GM21717 (cell line): ENCODE results near the gene PHACTR3.
"Not testable (repeated sequence)": the region's sequence is repeated elsewhere in the genome, so short reads cannot be mapped to it uniquely, and the experiment has no call there.

Experiments used
- ATAC-seq: cut with Tn5 transposase; IDR thresholded peaks from one replicate; pipeline ENCODE4 v1.9.1; 2021; ENCODE audit warnings: mild to moderate bottlenecking, moderate library complexity; ENCODE audit not compliant: unreplicated experiment

PHACTR3 gene

GRCh38 chr20:59618585-59618984, 14.2 kb downstream of the PHACTR3 start:
- ATAC-seq = not testable (repeated sequence)

DNA sequence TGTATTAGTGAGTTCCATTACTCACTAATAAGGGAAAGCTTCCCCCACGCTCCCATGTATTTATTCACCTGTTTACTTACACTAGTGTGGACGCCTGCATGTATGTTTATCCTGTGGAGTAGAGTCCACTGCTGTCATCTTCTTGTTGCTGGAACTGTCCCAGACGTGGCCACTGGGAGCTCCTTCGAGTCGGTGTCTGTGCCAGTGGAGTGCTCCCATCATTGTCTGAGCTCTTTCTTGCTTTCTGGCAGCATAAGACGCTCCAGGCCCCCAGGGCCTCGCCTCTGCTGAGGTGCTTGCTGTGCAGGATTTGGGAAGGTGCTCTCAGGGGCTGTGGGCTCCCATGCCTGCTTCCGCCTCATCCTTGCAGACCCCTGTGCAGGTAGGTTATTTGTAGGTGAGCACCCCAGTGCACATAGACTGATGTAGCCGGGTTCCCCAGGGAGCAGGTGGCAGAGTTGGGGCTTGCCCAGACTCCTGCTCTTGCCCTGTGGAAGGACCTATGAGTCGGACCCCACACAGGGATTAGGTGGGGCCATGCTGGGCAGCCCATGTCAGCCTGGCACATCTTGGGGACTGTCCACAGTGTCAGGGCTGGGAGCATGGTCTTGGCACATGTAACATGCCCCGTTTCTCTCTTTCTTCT, 16.6 kb downstream of the PHACTR3 start:
- ATAC-seq = no peak

GRCh38 chr20:59622496-59622895, 18.2 kb downstream of the PHACTR3 start:
- ATAC-seq = no peak

- no peak for ATAC-seq
These were observed 18.8 kb downstream of the PHACTR3 start for GRCh38 chr20:59623133-59623532.

- ATAC-seq = no peak
These were observed 19.2 kb downstream of the PHACTR3 start for GRCh38 chr20:59623583-59623982.

DNA sequence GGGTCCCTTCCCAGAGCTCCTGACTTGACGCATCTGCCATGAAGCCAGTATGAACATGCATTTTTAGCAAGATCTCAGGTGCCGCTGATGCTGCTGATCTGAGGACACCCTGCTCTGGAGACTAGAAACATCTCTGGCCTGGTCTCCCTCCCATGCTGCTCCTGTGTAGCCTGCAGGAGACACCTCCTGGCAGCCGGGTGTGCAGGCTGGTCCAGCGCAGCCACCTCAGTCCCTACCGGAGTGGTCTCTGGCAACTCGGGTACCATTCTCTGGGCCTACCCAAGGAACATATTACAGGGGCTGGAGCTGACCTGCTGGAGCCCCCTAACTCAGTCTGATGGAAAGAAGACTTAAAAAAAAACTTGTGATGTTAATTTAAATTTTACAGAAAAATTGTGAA, 20.1 kb downstream of the PHACTR3 start:
- no peak for ATAC-seq

- no peak for ATAC-seq
These were observed 21.0 kb downstream of the PHACTR3 start for GRCh38 chr20:59625214-59625922.

GRCh38 chr20:59627298-59627697, 23.0 kb downstream of the PHACTR3 start:
- no peak for ATAC-seq

GRCh38 chr20:59628171-59628570, 23.8 kb downstream of the PHACTR3 start:
- ATAC-seq = no peak

- ATAC-seq = no peak
These were observed 25.1 kb downstream of the PHACTR3 start for GRCh38 chr20:59629141-59630045.

GRCh38 chr20:59630526-59630925, 26.2 kb downstream of the PHACTR3 start:
- ATAC-seq = no peak

DNA sequence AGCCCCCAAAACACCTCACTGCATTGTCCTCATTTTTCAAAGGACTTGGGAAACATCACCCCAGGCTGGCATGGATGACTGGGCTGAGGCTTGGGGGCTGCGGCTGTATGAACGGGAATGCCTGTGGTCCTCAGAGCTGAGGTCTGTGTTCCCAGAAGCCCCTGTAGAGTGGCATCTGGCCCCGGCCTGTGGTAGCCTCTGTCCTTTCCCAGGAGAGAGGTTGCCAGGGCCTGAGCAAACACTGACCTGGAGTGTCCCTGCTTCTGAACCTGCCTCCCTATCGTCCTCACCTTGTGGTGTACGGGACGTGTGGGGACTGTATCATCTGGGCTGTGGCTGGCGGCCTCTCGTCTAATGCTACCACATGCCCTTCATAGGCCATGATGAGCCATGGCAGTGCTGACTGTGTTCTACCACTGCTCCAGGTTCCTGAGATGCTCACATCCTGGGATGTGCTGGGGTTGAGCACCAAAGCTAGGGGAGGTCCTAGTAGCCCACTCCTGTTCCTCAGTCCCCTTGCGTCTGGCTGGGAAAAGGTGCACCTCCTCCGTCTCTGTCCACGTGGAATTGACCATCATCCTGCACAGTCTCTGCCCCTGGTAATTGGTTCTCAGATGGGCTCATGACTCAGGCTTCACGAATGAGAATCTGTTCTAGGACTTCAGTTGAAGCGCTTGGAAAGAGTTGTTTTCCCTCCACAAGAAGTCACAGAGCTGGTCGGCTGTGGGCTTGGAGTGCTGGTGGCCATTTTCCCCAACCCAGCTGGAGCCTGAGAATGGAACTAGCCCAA, 27.6 kb downstream of the PHACTR3 start:
- no peak for ATAC-seq

DNA sequence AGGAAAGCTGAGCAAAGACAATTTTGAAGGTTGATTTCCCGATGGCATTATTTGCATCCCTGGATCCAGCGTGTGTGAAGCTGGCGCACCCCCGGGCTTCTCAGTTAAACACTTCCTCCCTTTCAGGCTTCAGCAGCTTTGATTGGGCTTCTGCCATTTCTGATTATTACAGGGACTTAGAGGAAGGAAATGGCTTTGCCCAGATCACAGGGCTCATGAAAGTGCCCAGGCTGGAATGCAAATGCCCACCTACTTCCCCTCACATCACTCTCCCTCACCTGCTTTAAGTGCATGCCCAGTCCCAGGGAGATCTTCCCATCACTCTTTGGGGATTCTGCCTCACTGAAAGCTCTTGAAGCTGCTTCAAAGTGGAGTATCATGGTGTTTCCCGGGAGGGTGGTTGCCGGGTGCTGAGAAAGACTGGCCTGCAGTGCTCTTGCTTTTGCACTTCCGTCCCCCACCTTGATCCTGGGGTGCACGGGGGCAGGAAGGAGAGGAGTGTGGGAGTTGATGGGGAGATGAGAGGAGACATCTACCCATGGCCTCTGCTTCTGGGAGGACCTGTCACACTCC, 28.3 kb downstream of the PHACTR3 start:
- no peak for ATAC-seq

- no peak for ATAC-seq
These were observed 29.4 kb downstream of the PHACTR3 start for GRCh38 chr20:59633656-59634251.

GRCh38 chr20:59634435-59635005, 30.2 kb downstream of the PHACTR3 start:
- no peak for ATAC-seq

DNA sequence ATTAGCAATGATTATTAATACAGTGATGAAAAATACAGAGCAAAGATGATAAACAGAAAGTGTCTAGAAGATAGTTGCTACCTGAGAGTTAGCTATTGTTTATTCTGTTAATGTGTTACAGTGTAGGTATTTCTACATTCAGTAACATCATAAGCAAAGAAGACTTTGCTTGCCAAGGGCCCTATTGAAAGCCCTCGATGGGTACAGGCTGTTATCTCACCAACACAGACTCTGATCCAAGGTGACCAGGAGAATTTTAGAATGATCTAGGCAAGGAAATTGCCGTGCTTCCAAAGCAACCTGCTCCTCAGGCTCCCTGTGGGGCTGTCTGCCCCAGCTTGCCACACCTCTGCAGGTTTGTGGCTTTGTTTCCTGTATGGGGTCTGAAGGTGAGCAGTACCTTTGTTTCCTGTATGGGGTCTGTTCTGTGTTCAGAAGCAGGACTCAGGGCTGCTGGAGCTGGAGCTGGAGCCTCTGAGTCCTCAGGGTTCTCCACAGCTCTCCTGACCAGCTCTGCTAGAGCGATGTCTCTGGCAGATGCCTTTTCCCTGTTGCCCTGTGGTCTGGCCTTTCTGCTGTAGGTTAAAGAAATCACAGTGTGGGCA, 32.5 kb downstream of the PHACTR3 start:
- ATAC-seq = no peak

GRCh38 chr20:59640267-59640666, 35.9 kb downstream of the PHACTR3 start:
- no peak for ATAC-seq

GRCh38 chr20:59643615-59644061, 39.3 kb downstream of the PHACTR3 start:
- ATAC-seq = no peak

- ATAC-seq = no peak
These were observed 40.1 kb downstream of the PHACTR3 start for GRCh38 chr20:59644371-59644939.
